C4-2B (cell line): ENCODE measurements around the gene PIGQ.

Experiments
- ZFX ChIP-seq: fragments of 450-650 bp; IDR thresholded peaks from 2 replicates; pipeline ENCODE4 v1.6.1; 2017
- TF ChIP-seq, protein P1 (sequence below): fragments of 450-650 bp; conservative IDR thresholded peaks from 2 replicates; pipeline ENCODE4 v1.5.1; 2017; ENCODE audit warnings: mild to moderate bottlenecking

DNA sequence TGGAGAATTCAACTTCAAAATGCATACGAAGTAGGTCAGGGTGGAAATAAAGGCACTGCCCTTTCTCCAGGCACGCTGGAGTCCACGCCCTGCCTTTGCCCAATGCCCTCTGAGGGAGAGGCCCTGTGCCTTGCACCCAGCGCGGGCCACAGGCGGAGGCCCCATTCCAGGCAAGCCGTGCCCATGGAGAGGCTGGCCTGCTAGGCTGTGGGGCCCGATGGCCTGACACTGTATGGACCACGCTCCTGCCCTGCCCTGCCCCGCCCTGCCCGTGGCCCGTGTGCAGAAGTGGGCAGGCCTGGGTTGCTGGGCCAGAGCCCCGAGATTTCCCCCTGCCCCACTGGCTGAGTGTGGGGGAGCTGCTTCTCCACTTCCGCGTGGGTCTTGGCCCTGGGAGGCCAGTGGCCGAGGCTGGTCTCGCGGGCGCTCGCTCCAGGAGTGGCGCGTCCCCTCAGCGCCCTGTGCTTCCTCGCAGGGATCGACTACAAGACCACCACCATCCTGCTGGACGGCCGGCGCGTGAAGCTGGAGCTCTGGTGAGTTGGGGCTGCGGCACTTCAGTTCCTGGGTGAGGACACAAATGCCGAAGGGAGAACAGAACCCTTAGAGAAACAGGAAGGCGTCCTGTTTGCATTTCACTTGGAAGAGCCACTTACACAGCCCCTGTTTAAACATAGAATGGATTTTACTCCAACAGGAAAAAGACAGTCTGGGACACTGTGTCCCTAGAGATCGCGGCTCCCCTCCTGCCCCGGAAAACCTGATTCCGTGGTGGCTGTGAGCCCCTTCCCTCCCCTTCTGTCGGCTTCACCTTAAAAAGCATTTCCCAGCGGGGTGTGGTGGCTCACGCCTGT, 47.2 kb downstream of the PIGQ start:
- TF ChIP-seq, protein P1, sequence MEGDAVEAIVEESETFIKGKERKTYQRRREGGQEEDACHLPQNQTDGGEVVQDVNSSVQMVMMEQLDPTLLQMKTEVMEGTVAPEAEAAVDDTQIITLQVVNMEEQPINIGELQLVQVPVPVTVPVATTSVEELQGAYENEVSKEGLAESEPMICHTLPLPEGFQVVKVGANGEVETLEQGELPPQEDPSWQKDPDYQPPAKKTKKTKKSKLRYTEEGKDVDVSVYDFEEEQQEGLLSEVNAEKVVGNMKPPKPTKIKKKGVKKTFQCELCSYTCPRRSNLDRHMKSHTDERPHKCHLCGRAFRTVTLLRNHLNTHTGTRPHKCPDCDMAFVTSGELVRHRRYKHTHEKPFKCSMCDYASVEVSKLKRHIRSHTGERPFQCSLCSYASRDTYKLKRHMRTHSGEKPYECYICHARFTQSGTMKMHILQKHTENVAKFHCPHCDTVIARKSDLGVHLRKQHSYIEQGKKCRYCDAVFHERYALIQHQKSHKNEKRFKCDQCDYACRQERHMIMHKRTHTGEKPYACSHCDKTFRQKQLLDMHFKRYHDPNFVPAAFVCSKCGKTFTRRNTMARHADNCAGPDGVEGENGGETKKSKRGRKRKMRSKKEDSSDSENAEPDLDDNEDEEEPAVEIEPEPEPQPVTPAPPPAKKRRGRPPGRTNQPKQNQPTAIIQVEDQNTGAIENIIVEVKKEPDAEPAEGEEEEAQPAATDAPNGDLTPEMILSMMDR = no peak
- no peak for TF ChIP-seq ZFX
